Measurements from ENCODE around the gene SELENBP1. TPM values are rescaled to one million over a fixed set of nuclear protein-coding genes. Genes with fewer than 3 reads are reported as not detected.

The SELENBP1 gene
- total and polyA plus RNA-seq, 9 of the 15 experiments (the other 6 are each of a cell fraction or from before 2014, with no cell fraction given), result 25.8 to 81.2 (median 47.1) TPM

- TF ChIP-seq FIP1L1 (IDR thresholded peaks at IDR 0.05; ENCODE audit: low read depth, low read length, poor library complexity, severe bottlenecking) (no peak), PCBP1 (IDR thresholded peaks at IDR 0.05; ENCODE audit: low read depth, low read length, poor library complexity, severe bottlenecking) (no peak), FOXA1 (IDR thresholded peaks at IDR 0.05; ENCODE audit: borderline replicate concordance) (no peak), TCF15 (CRISPR knock-in tag; IDR thresholded peaks at IDR 0.05) (no peak), HDAC8 (tag; IDR thresholded peaks at IDR 0.05) (no peak), ZNF778 (CRISPR knock-in tag; IDR thresholded peaks at IDR 0.05) (no peak), CBX5 (IDR thresholded peaks at IDR 0.05; ENCODE audit: borderline replicate concordance, low read depth) (no peak), ILK (tag; IDR thresholded peaks at IDR 0.05; ENCODE audit: borderline replicate concordance, low read depth) (no peak), FOXO4 (CRISPR knock-in tag; IDR thresholded peaks at IDR 0.05) (no peak), SMAD1 (IDR thresholded peaks at IDR 0.05; ENCODE audit: low read depth, low read length, partially characterized antibody) (no peak), POLR2H (tag; IDR thresholded peaks at IDR 0.05; ENCODE audit: low read depth) (no peak), ESRRA (IDR thresholded peaks at IDR 0.05; ENCODE audit: borderline replicate concordance, low read depth) (no peak), PHB2 (IDR thresholded peaks at IDR 0.05; ENCODE audit: low read depth) (no peak), SRSF3 (IDR thresholded peaks at IDR 0.05; ENCODE audit: insufficient read depth, low read length) (no peak), RBM34 (IDR thresholded peaks at IDR 0.05; ENCODE audit: borderline replicate concordance, insufficient read depth, low read length) (no peak), ZNF165 (CRISPR knock-in tag; IDR thresholded peaks at IDR 0.05; ENCODE audit: borderline replicate concordance) (no peak), NBN (IDR thresholded peaks at IDR 0.05; ENCODE audit: low read depth) (peak; percentile 61), ZBTB33 (CRISPR knock-in tag; IDR thresholded peaks at IDR 0.05) (no peak), TAF1 (IDR thresholded peaks at IDR 0.05; ENCODE audit: control insufficient read depth, extremely low read depth, insufficient read depth, low read length, severe bottlenecking) (peak; percentile 69), HMGN3 (IDR thresholded peaks at IDR 0.05; ENCODE audit: borderline replicate concordance, extremely low read depth, insufficient read length, low read depth, low read length) (no peak), ZNF655 (CRISPR knock-in tag; IDR thresholded peaks at IDR 0.05) (no peak), ZNF133 (CRISPR knock-in tag; IDR thresholded peaks at IDR 0.05) (no peak)
Measured at GRCh38 chr1:151346769-151347522, 25.6 kb downstream of the SELENBP1 start, which contains the start of gene RFX5 (continued).
